Heart left ventricle (tissue), 16 donors: ENCODE results near the gene ZNF473. TPM values are rescaled to one million over a fixed set of nuclear protein-coding genes. Genes with fewer than 3 reads are reported as not detected.

Experiments used
- ATAC-seq, 4 donors: fragments of 200-7000 bp; cut with Tn5 transposase; one replicate each; pipeline ENCODE4 v1.9.1; 2020 to 2022; ENCODE audit warnings: moderate library complexity in 4 of 4, mild to moderate bottlenecking in 3 of 4, moderate number of reproducible peaks in 1 of 4
- DNase-seq, 5 donors: peaks; one replicate each; pipeline ENCODE4 v3.0.0-alpha.2; 2020
- H3K27ac ChIP-seq, 12 donors: fragments of 200-600 bp; sonication (generic) in 4 of 12; one replicate each; pipeline versions ENCODE4 v1.5.0 to v1.8.0; 2016 to 2022; ENCODE audit warnings: mild to moderate bottlenecking in 2 of 12
- H3K27me3 ChIP-seq, 9 donors: fragments of 200-600 bp; sonication (generic) in 2 of 9; one replicate each; pipeline versions ENCODE4 v1.5.1 to v1.8.0; 2016 to 2022; ENCODE audit warnings: mild to moderate bottlenecking in 3 of 9
- H3K36me3 ChIP-seq, 9 donors: fragments of 200-600 bp; sonication (generic) in 2 of 9; one replicate each; pipeline versions ENCODE4 v1.5.0 to v1.8.0; 2018 to 2022; ENCODE audit warnings: mild to moderate bottlenecking in 2 of 9
- H3K4me1 ChIP-seq, 12 donors: fragments of 200-600 bp; sonication (generic) in 4 of 12; one replicate each; pipeline versions ENCODE4 v1.5.0 to v1.8.0; 2016 to 2022; ENCODE audit warnings: mild to moderate bottlenecking in 3 of 12
- H3K4me3 ChIP-seq, 12 donors: fragments of 200-600 bp; sonication (generic) in 4 of 12; one replicate each; pipeline versions ENCODE4 v1.5.0 to v1.8.0; 2017 to 2022; ENCODE audit warnings: mild to moderate bottlenecking in 9 of 12, moderate library complexity in 4 of 12
- H3K9me3 ChIP-seq, 12 donors: fragments of 200-600 bp; sonication (generic) in 4 of 12; one replicate each; pipeline versions ENCODE4 v1.5.0 to v1.8.0; 2016 to 2022; ENCODE audit warnings: mild to moderate bottlenecking in 1 of 12
- CTCF ChIP-seq, 12 donors: fragments of 200-600 bp; sonication (generic) in 4 of 12; IDR thresholded peaks; one replicate each; pipeline versions ENCODE4 v1.5.0 to v1.8.0; 2018 to 2022; ENCODE audit warnings: antibody characterized with exemption in 12 of 12, mild to moderate bottlenecking in 5 of 12
- POLR2A ChIP-seq, 2 donors: fragments of 450-650 bp; IDR thresholded peaks; one replicate each; pipeline ENCODE4 v1.6.1; 2017; ENCODE audit warnings: antibody characterized with exemption in 2 of 2, mild to moderate bottlenecking in 2 of 2, moderate library complexity in 2 of 2
- whole genome bisulfite sequencing, 4 donors: extraction: QIAGEN DNeasy Blood & Tissue Kit in 2 of 4; methylation state at CpG; one replicate each; pipeline versions ENCODE4 v1.1.5 to v1.1.7; 2013 to 2018; 5-methylcytosine and 5-hydroxymethylcytosine counted together
- intact Hi-C, 10 donors: fragments of 100-400 bp; cut with DNase I; formaldehyde crosslinking; loops; one replicate each; pipeline versions ENCODE4 v1.11.1 to v1.14.2; 2022
- polyA plus RNA-seq, 2 donors: library from polyadenylated mRNA; stranded (reverse); fragments of 200-250 nt; gene quantifications; one replicate each; pipeline ENCODE4 v1.2.3, GENCODE V29; 2013
- total RNA-seq, 9 donors: library from RNA; depleted of rRNA in 2 of 9; stranded (reverse); fragments of >200 nt in 2 of 9; fragmentation: NEBNext Ultra II Directional in 3 of 9; extraction: Animal tissue kit (Norgen Biotek cat#: 25700) in 3 of 9; gene quantifications; one replicate each; pipeline versions ENCODE4 v1.1.0 to v1.2.4, GENCODE V29; 2016 to 2023
- donor health status: ischemic (EF 13 %, LVEDD 7.1; RV severe dilation, severe dysfunction).
- donor health status: healthy with polysubstance abuse.
- donor health status: DM: no; HTN: yes; CAD: no.
- donor health status: DM: no; HTN: no; CAD: no.
- donor health status: ischemic (EF 25% LVEDD 6.9; RV normal size, moderate dysfunction).
- donor health status: ischemic (EF 25% LVEDD 5.7; RV mildly dilated, moderate dysfunction).
- donor health status: healthy.
- donor health status: DM: yes; HTN: yes; CAD: no.
- donor health status: ischemic (EF 35%, LVEDD 5.7; RV mildly dilated, moderate dysfunction).
- donor health status: nonischemic (EF 11% LVEDD 7.7; RV severe dilation, severe dysfunction).
- donor health status: DM: yes; HTN: yes; CAD: no.
- donor health status: PGD.
- donor health status: ischemic (EF 29% LVEDD 5.4; RV normal size, mild dysfunction).
- donor health status: nonischemic (EF 23%, LVEDD 6.1; RV moderate dilation, normal function).

Gene ZNF473
- total and polyA plus RNA-seq, 11 donors = 1.6 to 6.5 (median 3.4) TPM

- TF ChIP-seq POLR2A (IDR thresholded peaks at IDR 0.05) = no peak
- no peak for TF ChIP-seq CTCF (IDR thresholded peaks at IDR 0.05)
- intact Hi-C loops = loop anchor here in 1 of 10 donors (10.0 kb wide), 1 partner anchor 490 kb away; the partner anchor contains the start of genes ASPDH and JOSD2
- ATAC-seq (no peak), DNase-seq (peak in 1 of 5 donors; percentile 63)
- Histone ChIP-seq H3K4me1 (peaks cover 0 to 38% (median 24%) of the 10 kb centered on the region in 12 donors), H3K27me3 (no peaks in the 10 kb centered on the region), H3K4me3 (peak overlapping the region; percentile 73 to 100 (median 94)), H3K9me3 (no peaks in the 10 kb centered on the region), H3K27ac (peak overlapping the region; percentile 69 to 97 (median 93)), H3K36me3 (peaks cover 0 to 28% (median 12%) of the 10 kb centered on the region in 9 donors)
- WGBS, 4 donors = 0 to 1% (median 0%) methylated on average over 9 to 10 of the region's 10 CpGs
Observed at GRCh38 chr19:50024719-50025021, 1.1 kb upstream of the ZNF473 start.

GRCh38 chr19:50025022-50025793, 597 bp upstream of the ZNF473 start, which contains the start of gene VRK3:
TSS of gene VRK3 (minus strand) at chr19:50025372. CDS start at chr19:50016162, 9,210 bp downstream.
- Histone ChIP-seq H3K9me3 (no peaks in the 10 kb centered on the region), H3K4me1 (peaks cover 0 to 38% (median 24%) of the 10 kb centered on the region in 12 donors), H3K36me3 (peaks cover 0 to 23% (median 9%) of the 10 kb centered on the region in 9 donors), H3K27ac (peak within 1 kb of the TSS; percentile 69 to 97 (median 93)), H3K4me3 (peak within 1 kb of the TSS; percentile 73 to 100 (median 94)), H3K27me3 (no peaks in the 10 kb centered on the region)
- peak; percentile 99 to 100 (median 99) for DNase-seq
- WGBS, 4 donors = 0 to 1% (median 0%) methylated on average over 34 to 59 of the region's 59 CpGs
- intact Hi-C loops = loop anchor here in 1 of 10 donors (10.0 kb wide), 1 partner anchor 490 kb away; the partner anchor contains the start of genes ASPDH and JOSD2
- peak in 1 of 2 donors; percentile 73 for TF ChIP-seq POLR2A (IDR thresholded peaks at IDR 0.05)
- peak in 2 of 12 donors; percentile 6 to 18 for TF ChIP-seq CTCF (IDR thresholded peaks at IDR 0.05)
- ATAC-seq = peak; percentile 96 to 99 (median 98)

GRCh38 chr19:50026550-50026906, 723 bp downstream of the ZNF473 start:
- intact Hi-C loops = loop anchor here in 1 of 10 donors (10.0 kb wide), 1 partner anchor 488 kb away; the partner anchor contains the start of genes ASPDH and JOSD2
- Histone ChIP-seq H3K4me3 (peak overlapping the region; percentile 37 to 100 (median 82)), H3K36me3 (peaks cover 0 to 26% (median 11%) of the 10 kb centered on the region in 9 donors), H3K27me3 (no peaks in the 10 kb centered on the region), H3K27ac (peak overlapping the region in 2 of 12 donors; percentile 73 to 88), H3K4me1 (peaks cover 0 to 38% (median 24%) of the 10 kb centered on the region in 12 donors), H3K9me3 (no peaks in the 10 kb centered on the region)
- TF ChIP-seq POLR2A (IDR thresholded peaks at IDR 0.05) (no peak), CTCF (IDR thresholded peaks at IDR 0.05) (no peak)
- no peak for ATAC-seq
- no peak for DNase-seq
- WGBS, 4 donors = 86 to 93% (median 88%) methylated on average over 7 of the region's 7 CpGs

- peaks cover 0 to 54% (median 45%) of the 10 kb centered on the region in 9 donors for H3K36me3 ChIP-seq
- no peaks in the 10 kb centered on the region for H3K9me3 ChIP-seq
- ATAC-seq (no peak), DNase-seq (no peak)
- H3K4me3 ChIP-seq = no peak overlapping the region
- H3K4me1 ChIP-seq = peaks cover 0 to 18% (median 12%) of the 10 kb centered on the region in 12 donors
- H3K27me3 ChIP-seq = no peaks in the 10 kb centered on the region
- no peak overlapping the region for H3K27ac ChIP-seq
- WGBS, 4 donors = 79 to 96% (median 90%) methylated on average over 6 of the region's 6 CpGs
- TF ChIP-seq POLR2A (IDR thresholded peaks at IDR 0.05) (no peak), CTCF (IDR thresholded peaks at IDR 0.05) (no peak)
- intact Hi-C loops = no loop called here
Observed at GRCh38 chr19:50030225-50030624, 4.4 kb downstream of the ZNF473 start.
